Loucy (cell line): Measurements from ENCODE around the gene TAF1B.

Experiments used
- H2AFZ ChIP-seq: fragments of 200-600 bp; sonication (generic); 2 replicates; pipeline ENCODE4 v1.6.0; 2016; ENCODE audit warnings: antibody characterized with exemption, mild to moderate bottlenecking, low read length, moderate library complexity
- H3F3A ChIP-seq: fragments of 200-600 bp; 2 replicates; pipeline ENCODE4 v1.6.0; 2016; ENCODE audit warnings: antibody characterized with exemption, low read depth, mild to moderate bottlenecking
- H3K27me3 ChIP-seq: fragments of 200-600 bp; sonication (generic); 2 replicates; pipeline ENCODE4 v1.6.1; 2014; ENCODE audit warnings: low read length, mild to moderate bottlenecking; ENCODE audit not compliant: insufficient read depth, poor library complexity, severe bottlenecking
- H3K36me3 ChIP-seq: fragments of 200-600 bp; sonication (generic); 2 replicates; pipeline ENCODE4 v1.6.1; 2016; ENCODE audit warnings: low read length; ENCODE audit not compliant: insufficient read depth
- H3K4me1 ChIP-seq: fragments of 200-600 bp; sonication (generic); 2 replicates; pipeline ENCODE4 v1.5.1; 2014; ENCODE audit warnings: low read length, mild to moderate bottlenecking; ENCODE audit not compliant: insufficient read depth, poor library complexity, severe bottlenecking
- H3K4me2 ChIP-seq: fragments of 200-600 bp; sonication (generic); 2 replicates; pipeline ENCODE4 v1.6.0; 2014; ENCODE audit warnings: antibody characterized with exemption, low read length, low read depth, mild to moderate bottlenecking; ENCODE audit not compliant: poor library complexity, severe bottlenecking
- H3K4me3 ChIP-seq: fragments of 200-600 bp; sonication (generic); 2 replicates; pipeline ENCODE4 v1.5.1; 2014; ENCODE audit warnings: low read length, mild to moderate bottlenecking, mixed read lengths; ENCODE audit not compliant: poor library complexity, severe bottlenecking
- H3K79me2 ChIP-seq: fragments of 200-600 bp; sonication (generic); 2 replicates; pipeline ENCODE4 v1.6.1; 2014; ENCODE audit warnings: low read length; ENCODE audit not compliant: insufficient read depth
- H3K9ac ChIP-seq: fragments of 200-600 bp; sonication (generic); 2 replicates; pipeline ENCODE4 v1.6.0; 2014; ENCODE audit warnings: mild to moderate bottlenecking, low read depth, low read length, moderate library complexity; ENCODE audit not compliant: poor library complexity, severe bottlenecking
- H3K9me2 ChIP-seq: fragments of 200-600 bp; sonication (generic); replicated peaks from 2 replicates; pipeline ENCODE4 v1.6.1; 2016; ENCODE audit warnings: low read depth, low read length, mixed read lengths
- H3K9me3 ChIP-seq: fragments of 200-600 bp; sonication (generic); 2 replicates; pipeline ENCODE4 v1.6.1; 2014; ENCODE audit warnings: mild to moderate bottlenecking, antibody characterized with exemption, low read length, low read depth; ENCODE audit not compliant: insufficient read depth
- H4K20me1 ChIP-seq: fragments of 200-600 bp; sonication (generic); 2 replicates; pipeline ENCODE4 v1.6.0; 2014; ENCODE audit warnings: antibody characterized with exemption, low read length, mild to moderate bottlenecking; ENCODE audit not compliant: insufficient read depth, poor library complexity, severe bottlenecking
- EZH2phosphoT487 ChIP-seq: fragments of 200-600 bp; IDR thresholded peaks from 2 replicates; pipeline ENCODE4 v1.6.1; 2018; ENCODE audit warnings: antibody characterized with exemption, mild to moderate bottlenecking, moderate library complexity, borderline replicate concordance
- TF ChIP-seq, protein P1 (sequence below): fragments of 200-600 bp; sonication (generic); conservative IDR thresholded peaks from 2 replicates; pipeline ENCODE4 v1.5.1; 2014; ENCODE audit warnings: mild to moderate bottlenecking, antibody characterized with exemption, low read length

The TAF1B gene

DNA sequence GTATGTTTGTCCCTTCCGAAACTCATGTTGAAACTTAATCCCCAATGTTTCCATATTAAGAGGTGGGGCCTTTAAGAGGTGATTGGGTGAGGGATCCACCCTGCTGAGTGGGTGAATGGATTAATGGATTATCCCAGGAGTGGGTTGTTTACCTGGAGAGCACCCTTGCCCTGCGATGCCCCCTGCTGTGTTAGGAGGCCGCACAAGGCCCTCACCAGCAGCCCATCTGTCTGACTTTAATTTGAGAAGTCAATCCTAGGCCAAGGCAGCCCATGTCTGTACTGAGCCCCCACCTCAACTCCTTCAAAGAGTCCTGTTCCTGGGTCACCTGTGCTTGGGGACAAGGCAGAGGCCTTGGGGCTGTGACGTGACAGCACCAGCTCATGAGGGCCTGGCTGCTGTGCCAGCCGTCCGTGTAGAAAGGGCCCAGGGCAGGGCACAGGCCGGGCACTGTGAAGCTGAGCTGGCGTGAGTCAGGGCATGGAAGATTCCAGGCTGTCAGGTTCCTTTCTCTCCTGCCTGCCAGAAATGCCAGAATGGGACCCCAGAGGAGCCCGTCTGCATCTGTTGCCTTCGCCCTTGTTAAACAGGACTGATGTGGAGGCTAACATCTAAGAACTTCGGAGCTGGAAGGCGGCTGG, 21.3 kb upstream of the TAF1B start:
- Histone ChIP-seq H3K9me3 (no peaks in the 10 kb centered on the region), H3K27me3 (no peaks in the 10 kb centered on the region), H4K20me1 (no peaks in the 10 kb centered on the region), H3K9ac (no peak overlapping the region), H3F3A (no peaks in the 10 kb centered on the region), H3K9me2 (no peaks in the 10 kb centered on the region), H3K4me2 (no peak overlapping the region), H3K79me2 (no peaks in the 10 kb centered on the region), H3K4me3 (no peak overlapping the region), H3K4me1 (no peaks in the 10 kb centered on the region), H3K36me3 (no peaks in the 10 kb centered on the region), H2AFZ (no peak overlapping the region)
- no peak for TF ChIP-seq EZH2phosphoT487
- TF ChIP-seq, protein P1, sequence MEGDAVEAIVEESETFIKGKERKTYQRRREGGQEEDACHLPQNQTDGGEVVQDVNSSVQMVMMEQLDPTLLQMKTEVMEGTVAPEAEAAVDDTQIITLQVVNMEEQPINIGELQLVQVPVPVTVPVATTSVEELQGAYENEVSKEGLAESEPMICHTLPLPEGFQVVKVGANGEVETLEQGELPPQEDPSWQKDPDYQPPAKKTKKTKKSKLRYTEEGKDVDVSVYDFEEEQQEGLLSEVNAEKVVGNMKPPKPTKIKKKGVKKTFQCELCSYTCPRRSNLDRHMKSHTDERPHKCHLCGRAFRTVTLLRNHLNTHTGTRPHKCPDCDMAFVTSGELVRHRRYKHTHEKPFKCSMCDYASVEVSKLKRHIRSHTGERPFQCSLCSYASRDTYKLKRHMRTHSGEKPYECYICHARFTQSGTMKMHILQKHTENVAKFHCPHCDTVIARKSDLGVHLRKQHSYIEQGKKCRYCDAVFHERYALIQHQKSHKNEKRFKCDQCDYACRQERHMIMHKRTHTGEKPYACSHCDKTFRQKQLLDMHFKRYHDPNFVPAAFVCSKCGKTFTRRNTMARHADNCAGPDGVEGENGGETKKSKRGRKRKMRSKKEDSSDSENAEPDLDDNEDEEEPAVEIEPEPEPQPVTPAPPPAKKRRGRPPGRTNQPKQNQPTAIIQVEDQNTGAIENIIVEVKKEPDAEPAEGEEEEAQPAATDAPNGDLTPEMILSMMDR: no peak

DNA sequence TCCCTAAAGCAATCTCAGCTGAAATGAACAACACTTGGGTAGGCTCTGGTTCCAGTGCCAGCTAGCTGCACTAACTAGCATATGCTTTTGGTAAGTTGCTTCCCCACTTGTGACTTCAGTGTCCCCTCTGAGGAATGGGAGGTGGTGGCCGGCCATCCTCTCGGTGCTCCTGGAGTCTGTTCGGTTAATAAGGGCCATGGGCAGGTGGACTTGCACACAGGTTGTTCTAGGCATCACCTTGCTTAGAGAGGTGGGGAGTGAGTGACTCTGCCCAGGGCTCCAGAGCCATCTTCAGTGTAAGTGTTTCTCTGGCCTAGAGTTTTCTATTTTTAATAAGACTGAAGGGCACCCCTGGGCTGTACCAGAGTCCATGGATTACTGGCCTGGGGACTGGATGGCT, 18.8 kb upstream of the TAF1B start:
- H4K20me1 ChIP-seq: no peaks in the 10 kb centered on the region
- no peaks in the 10 kb centered on the region for H3K36me3 ChIP-seq
- TF ChIP-seq EZH2phosphoT487: no peak
- TF ChIP-seq, protein P1: no peak
- no peak overlapping the region for H3K4me2 ChIP-seq
- H3K4me3 ChIP-seq: no peak overlapping the region
- no peaks in the 10 kb centered on the region for H3K79me2 ChIP-seq
- H3K9me2 ChIP-seq: no peaks in the 10 kb centered on the region
- H3K4me1 ChIP-seq: no peaks in the 10 kb centered on the region
- H3K27me3 ChIP-seq: no peaks in the 10 kb centered on the region
- H3F3A ChIP-seq: no peaks in the 10 kb centered on the region
- H3K9ac ChIP-seq: no peak overlapping the region
- H2AFZ ChIP-seq: no peak overlapping the region
- H3K9me3 ChIP-seq: no peaks in the 10 kb centered on the region

DNA sequence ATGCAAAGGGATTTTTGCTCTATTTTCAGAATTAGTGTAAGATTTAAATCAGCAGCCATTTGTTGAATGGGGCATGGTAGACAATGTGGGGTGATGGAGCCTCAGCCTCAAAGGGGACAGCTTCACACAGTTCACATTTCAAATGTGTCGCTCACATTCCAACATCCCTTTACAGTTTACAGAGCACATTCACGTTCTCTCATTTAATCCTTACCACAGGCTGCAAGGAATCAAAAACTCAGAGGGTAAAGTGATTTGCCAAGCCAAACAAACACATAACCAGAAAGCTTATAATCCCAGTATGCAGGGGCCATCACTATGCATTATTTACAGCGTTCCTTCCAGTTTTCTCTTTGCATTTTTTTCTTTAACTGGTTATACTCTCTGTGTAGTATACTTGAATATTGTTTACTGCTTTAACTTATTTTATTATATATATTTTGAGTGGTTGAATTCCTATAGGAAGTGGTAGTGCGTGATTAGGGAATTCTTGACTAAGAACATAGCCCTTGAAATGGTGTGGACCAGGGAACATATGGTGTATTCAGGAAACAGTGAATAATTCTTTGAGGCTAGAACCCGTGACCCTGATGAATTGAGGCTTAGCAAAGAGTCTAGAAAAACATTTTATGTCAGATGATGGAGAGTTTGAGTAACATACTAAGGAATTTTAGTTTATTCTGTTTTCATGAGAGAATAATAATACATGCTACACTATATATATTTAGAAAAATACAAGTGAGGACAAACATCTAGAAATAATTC, 18.1 kb upstream of the TAF1B start:
- Histone ChIP-seq H3F3A (no peaks in the 10 kb centered on the region), H3K9ac (no peak overlapping the region), H3K36me3 (no peaks in the 10 kb centered on the region), H2AFZ (no peak overlapping the region), H3K4me3 (no peak overlapping the region), H3K9me3 (no peaks in the 10 kb centered on the region), H4K20me1 (no peaks in the 10 kb centered on the region), H3K27me3 (no peaks in the 10 kb centered on the region), H3K4me2 (no peak overlapping the region), H3K79me2 (no peaks in the 10 kb centered on the region), H3K4me1 (no peaks in the 10 kb centered on the region), H3K9me2 (no peaks in the 10 kb centered on the region)
- TF ChIP-seq EZH2phosphoT487: no peak
- TF ChIP-seq, protein P1: no peak
